Neural progenitor cell (in vitro differentiated cells): ENCODE results near the gene STK32B.

Experiments
- CTCF ChIP-seq: fragments of 200-600 bp; sonication (generic); IDR thresholded peaks from 2 replicates; pipeline ENCODE4 v1.5.1; 2017; ENCODE audit warnings: antibody characterized with exemption, mild to moderate bottlenecking
- EZH2 ChIP-seq: fragments of 200-600 bp; sonication (generic); IDR thresholded peaks from 2 replicates; pipeline ENCODE4 v1.6.1; 2017; ENCODE audit warnings: antibody characterized with exemption, mild to moderate bottlenecking, moderate library complexity
- EZH2phosphoT487 ChIP-seq: fragments of 200-600 bp; sonication (generic); IDR thresholded peaks from 2 replicates; pipeline ENCODE4 v1.6.1; 2017; ENCODE audit warnings: antibody characterized with exemption

GRCh38 chr4:5019274-5019673, 32.0 kb upstream of the STK32B start, which contains the start of gene CYTL1:
- no peak for TF ChIP-seq CTCF
- TF ChIP-seq EZH2: no peak
- no peak for TF ChIP-seq EZH2phosphoT487
